GM21717 (cell line): ENCODE results near the gene CELF4.

ENCODE experiments used
- ATAC-seq: cut with Tn5 transposase; IDR thresholded peaks from one replicate; pipeline ENCODE4 v1.9.1; 2021; ENCODE audit warnings: mild to moderate bottlenecking, moderate library complexity; ENCODE audit not compliant: unreplicated experiment

The CELF4 gene

GRCh38 chr18:37565101-37565976 lies at the start of gene CELF4:
CELF4 (minus strand) TSS chr18:37565798.
- ATAC-seq, result no peak

- no peak for ATAC-seq
These were observed 47.6 kb upstream of the CELF4 start for GRCh38 chr18:37613253-37613565.

GRCh38 chr18:37612524-37613252 lies 47.1 kb upstream of the CELF4 start:
- no peak for ATAC-seq

- ATAC-seq, result no peak
These were observed 46.1 kb upstream of the CELF4 start for GRCh38 chr18:37611614-37612279.

- ATAC-seq, result no peak
These were observed 43.3 kb upstream of the CELF4 start for GRCh38 chr18:37608876-37609275.

GRCh38 chr18:37607281-37607680 lies 41.7 kb upstream of the CELF4 start:
- no peak for ATAC-seq

GRCh38 chr18:37604032-37604431 lies 38.4 kb upstream of the CELF4 start:
- no peak for ATAC-seq

GRCh38 chr18:37598966-37599896 lies 33.6 kb upstream of the CELF4 start:
- ATAC-seq, result no peak

- no peak for ATAC-seq
These were observed 32.8 kb upstream of the CELF4 start for GRCh38 chr18:37598396-37598795.

GRCh38 chr18:37590346-37590745 lies 24.7 kb upstream of the CELF4 start:
- no peak for ATAC-seq

GRCh38 chr18:37588289-37588688 lies 22.7 kb upstream of the CELF4 start:
- no peak for ATAC-seq

GRCh38 chr18:37586656-37587225 lies 21.1 kb upstream of the CELF4 start:
- ATAC-seq, result no peak

- no peak for ATAC-seq
These were observed 19.5 kb upstream of the CELF4 start for GRCh38 chr18:37584952-37585695.

GRCh38 chr18:37584217-37584616 lies 18.6 kb upstream of the CELF4 start:
- no peak for ATAC-seq

GRCh38 chr18:37582261-37582660 lies 16.7 kb upstream of the CELF4 start:
- ATAC-seq, result no peak

- no peak for ATAC-seq
These were observed 13.4 kb upstream of the CELF4 start for GRCh38 chr18:37578886-37579513.

GRCh38 chr18:37578182-37578678 lies 12.6 kb upstream of the CELF4 start:
- ATAC-seq, result no peak

GRCh38 chr18:37577051-37577611 lies 11.5 kb upstream of the CELF4 start:
- no peak for ATAC-seq

- no peak for ATAC-seq
These were observed 10.0 kb upstream of the CELF4 start for GRCh38 chr18:37575646-37576045.
